ENCODE data around the gene GNG12.

GRCh38 chr1:67839826-67840225, 6.6 kb upstream of the GNG12 start:
- TF ChIP-seq GATA2 (IDR thresholded peaks at IDR 0.05; ENCODE audit: low read depth, low read length) = no peak
- TF ChIP-seq GATA3 (IDR thresholded peaks at IDR 0.05; ENCODE audit: low read depth, low read length) = no peak

Data from SH-SY5Y (cell line).